ENCODE results near the gene ZBTB8OS. TPM values are rescaled to one million over a fixed set of nuclear protein-coding genes. Genes with fewer than 3 reads are reported as not detected.

The ZBTB8OS gene
- total and polyA plus RNA-seq, 4 donors: 12.3 to 33.8 (median 16.7) TPM

GRCh38 chr1:32696041-32696440, 45.7 kb upstream of the ZBTB8OS start:
- H3K4me1 ChIP-seq (ENCODE audit: control insufficient read depth in 4 of 4, insufficient read depth in 4 of 4, low read length in 3 of 4): no peaks in the 10 kb centered on the region
- WGBS: 97% methylated on average over 9 of the region's 9 CpGs
- no peaks in the 10 kb centered on the region for H3K9me3 ChIP-seq (ENCODE audit: control insufficient read depth in 4 of 4, low read length in 3 of 4)
- no peak overlapping the region for H3K4me3 ChIP-seq (ENCODE audit: low read depth in 1 of 3, low read length in 3 of 3)
- H3K27me3 ChIP-seq (ENCODE audit: control insufficient read depth in 4 of 4, insufficient read depth in 4 of 4, low read length in 3 of 4): no peaks in the 10 kb centered on the region
- DNase-seq (ENCODE audit: low spot score): no peak
- TF ChIP-seq NR2F2 (IDR thresholded peaks at IDR 0.05): no peak
- TF ChIP-seq, protein P1, sequence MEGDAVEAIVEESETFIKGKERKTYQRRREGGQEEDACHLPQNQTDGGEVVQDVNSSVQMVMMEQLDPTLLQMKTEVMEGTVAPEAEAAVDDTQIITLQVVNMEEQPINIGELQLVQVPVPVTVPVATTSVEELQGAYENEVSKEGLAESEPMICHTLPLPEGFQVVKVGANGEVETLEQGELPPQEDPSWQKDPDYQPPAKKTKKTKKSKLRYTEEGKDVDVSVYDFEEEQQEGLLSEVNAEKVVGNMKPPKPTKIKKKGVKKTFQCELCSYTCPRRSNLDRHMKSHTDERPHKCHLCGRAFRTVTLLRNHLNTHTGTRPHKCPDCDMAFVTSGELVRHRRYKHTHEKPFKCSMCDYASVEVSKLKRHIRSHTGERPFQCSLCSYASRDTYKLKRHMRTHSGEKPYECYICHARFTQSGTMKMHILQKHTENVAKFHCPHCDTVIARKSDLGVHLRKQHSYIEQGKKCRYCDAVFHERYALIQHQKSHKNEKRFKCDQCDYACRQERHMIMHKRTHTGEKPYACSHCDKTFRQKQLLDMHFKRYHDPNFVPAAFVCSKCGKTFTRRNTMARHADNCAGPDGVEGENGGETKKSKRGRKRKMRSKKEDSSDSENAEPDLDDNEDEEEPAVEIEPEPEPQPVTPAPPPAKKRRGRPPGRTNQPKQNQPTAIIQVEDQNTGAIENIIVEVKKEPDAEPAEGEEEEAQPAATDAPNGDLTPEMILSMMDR (IDR thresholded peaks at IDR 0.05; ENCODE audit: low read depth, low read length, missing input control): no peak
- TF ChIP-seq JUND (IDR thresholded peaks at IDR 0.05): no peak
- TF ChIP-seq HNF4G (IDR thresholded peaks at IDR 0.05): no peak
- TF ChIP-seq RXRA (IDR thresholded peaks at IDR 0.05): no peak
- no peak for TF ChIP-seq SP1 (IDR thresholded peaks at IDR 0.05)
- no peak for TF ChIP-seq TAF1 (conservative IDR thresholded peaks at IDR 0.05)
- no peak for TF ChIP-seq HNF4A (conservative IDR thresholded peaks at IDR 0.05)
- TF ChIP-seq YY1 (IDR thresholded peaks at IDR 0.05): no peak
- no peak for TF ChIP-seq MAX (IDR thresholded peaks at IDR 0.05)
- TF ChIP-seq ATF3 (IDR thresholded peaks at IDR 0.05): no peak
- TF ChIP-seq FOXA1 (IDR thresholded peaks at IDR 0.05): no peak
- TF ChIP-seq EGR1 (IDR thresholded peaks at IDR 0.05; ENCODE audit: low read depth in 2 of 2): no peak
- no peak for TF ChIP-seq REST (IDR thresholded peaks at IDR 0.05)
- TF ChIP-seq RAD21 (IDR thresholded peaks at IDR 0.05): no peak
- no peak overlapping the region for H3K9ac ChIP-seq (ENCODE audit: low read depth in 1 of 2, low read length in 2 of 2)
- no peak overlapping the region for H3K27ac ChIP-seq (ENCODE audit: low read depth in 1 of 2, low read length in 2 of 2)
- no peaks in the 10 kb centered on the region for H3K36me3 ChIP-seq (ENCODE audit: control insufficient read depth in 4 of 4, insufficient read depth in 3 of 4, low read depth in 1 of 4, low read length in 3 of 4)

GRCh38 chr1:32695098-32695904, 45.0 kb upstream of the ZBTB8OS start:
- no peak overlapping the region for H3K9ac ChIP-seq (ENCODE audit: low read depth in 1 of 2, low read length in 2 of 2)

More at GRCh38 chr1:32695098-32695904, 45.0 kb upstream of the ZBTB8OS start:
- H3K4me1 ChIP-seq (ENCODE audit: control insufficient read depth in 4 of 4, insufficient read depth in 4 of 4, low read length in 3 of 4): no peaks in the 10 kb centered on the region
- TF ChIP-seq REST (IDR thresholded peaks at IDR 0.05) (no peak), ATF3 (IDR thresholded peaks at IDR 0.05) (no peak), FOXA1 (IDR thresholded peaks at IDR 0.05) (no peak), MAX (IDR thresholded peaks at IDR 0.05) (no peak), RAD21 (IDR thresholded peaks at IDR 0.05) (no peak), SP1 (IDR thresholded peaks at IDR 0.05) (no peak), TAF1 (conservative IDR thresholded peaks at IDR 0.05) (no peak), HNF4A (conservative IDR thresholded peaks at IDR 0.05) (no peak)
- DNase-seq (ENCODE audit: low spot score): no peak
- 70% methylated on average over 17 of the region's 17 CpGs for WGBS
- no peak overlapping the region for H3K27ac ChIP-seq (ENCODE audit: low read depth in 1 of 2, low read length in 2 of 2)
- no peaks in the 10 kb centered on the region for H3K36me3 ChIP-seq (ENCODE audit: control insufficient read depth in 4 of 4, insufficient read depth in 3 of 4, low read depth in 1 of 4, low read length in 3 of 4)
- H3K27me3 ChIP-seq (ENCODE audit: control insufficient read depth in 4 of 4, insufficient read depth in 4 of 4, low read length in 3 of 4): no peaks in the 10 kb centered on the region
- H3K9me3 ChIP-seq (ENCODE audit: control insufficient read depth in 4 of 4, low read length in 3 of 4): no peaks in the 10 kb centered on the region
- no peak overlapping the region for H3K4me3 ChIP-seq (ENCODE audit: low read depth in 1 of 3, low read length in 3 of 3)
